Osteocyte (in vitro differentiated cells): ENCODE data around the gene TNFRSF8. TPM values are rescaled to one million over a fixed set of nuclear protein-coding genes. Genes with fewer than 3 reads are reported as not detected.
"Not testable (repeated sequence)": the region's sequence is repeated elsewhere in the genome, so short reads cannot be mapped to it uniquely, and the experiment has no call there.

Source experiments
- DNase-seq: peaks from one replicate; pipeline ENCODE4 v3.0.0; 2021; ENCODE audit warnings: mixed read lengths; ENCODE audit not compliant: unreplicated experiment; ENCODE audit errors: extremely low spot score
- H3K27ac Mint-ChIP-seq: one replicate; pipeline ENCODE4 v1.8.0; 2021; ENCODE audit warnings: mild to moderate bottlenecking, mixed read lengths; ENCODE audit not compliant: unreplicated experiment
- H3K27me3 Mint-ChIP-seq: one replicate; pipeline ENCODE4 v1.8.0; 2021; ENCODE audit warnings: mixed read lengths; ENCODE audit not compliant: unreplicated experiment
- H3K36me3 Mint-ChIP-seq: one replicate; pipeline ENCODE4 v1.8.0; 2021; ENCODE audit warnings: mixed read lengths; ENCODE audit not compliant: unreplicated experiment
- H3K4me1 Mint-ChIP-seq: one replicate; pipeline ENCODE4 v1.8.0; 2021; ENCODE audit warnings: mixed read lengths; ENCODE audit not compliant: unreplicated experiment
- H3K4me3 Mint-ChIP-seq: one replicate; pipeline ENCODE4 v1.8.0; 2021; ENCODE audit warnings: mild to moderate bottlenecking, moderate library complexity, mixed read lengths; ENCODE audit not compliant: unreplicated experiment
- H3K9me3 Mint-ChIP-seq: one replicate; pipeline ENCODE4 v1.8.0; 2021; ENCODE audit warnings: mixed read lengths; ENCODE audit not compliant: unreplicated experiment
- CTCF ChIP-seq: fragments of 200-600 bp; sonication (generic); IDR thresholded peaks from 2 replicates; pipeline ENCODE4 v1.5.0; 2021; ENCODE audit warnings: antibody characterized with exemption, mild to moderate bottlenecking, moderate library complexity
- total RNA-seq: library from RNA; stranded (reverse); gene quantifications from 2 replicates; pipeline ENCODE4 v1.2.1, GENCODE V29; 2021

TNFRSF8 gene
- total RNA-seq, 1 donor from 2014 or later = not detected

GRCh38 chr1:12039164-12039525 is 24.0 kb upstream of the TNFRSF8 start:
- H3K4me1 Mint-ChIP-seq = peaks cover 2% of the 10 kb centered on the region
- H3K4me3 Mint-ChIP-seq = no peak overlapping the region
- no peak overlapping the region for H3K27ac Mint-ChIP-seq
- no peaks in the 10 kb centered on the region for H3K36me3 Mint-ChIP-seq
- no peaks in the 10 kb centered on the region for H3K9me3 Mint-ChIP-seq
- no peaks in the 10 kb centered on the region for H3K27me3 Mint-ChIP-seq
- DNase-seq = no peak
- TF ChIP-seq CTCF = no peak

GRCh38 chr1:12039824-12040456 is 23.2 kb upstream of the TNFRSF8 start:
- not testable (repeated sequence) for H3K36me3 Mint-ChIP-seq, H3K4me3 Mint-ChIP-seq, H3K27me3 Mint-ChIP-seq

GRCh38 chr1:12040457-12041051 is 22.5 kb upstream of the TNFRSF8 start:
- DNase-seq = no peak
- Mint-ChIP-seq H3K27me3 (peaks cover 4% of the 10 kb centered on the region), H3K4me1 (peaks cover 5% of the 10 kb centered on the region), H3K9me3 (no peaks in the 10 kb centered on the region), H3K36me3 (no peaks in the 10 kb centered on the region), H3K4me3 (no peak overlapping the region), H3K27ac (no peak overlapping the region)
- no peak for TF ChIP-seq CTCF

More at GRCh38 chr1:12039824-12040456, 23.2 kb upstream of the TNFRSF8 start:
- not testable (repeated sequence) for DNase-seq, H3K4me1 Mint-ChIP-seq, H3K9me3 Mint-ChIP-seq, H3K27ac Mint-ChIP-seq

GRCh38 chr1:12044187-12044877 is 18.8 kb upstream of the TNFRSF8 start:
- not testable (repeated sequence) for DNase-seq, H3K4me3 Mint-ChIP-seq, H3K27ac Mint-ChIP-seq, H3K9me3 Mint-ChIP-seq, H3K36me3 Mint-ChIP-seq, H3K4me1 Mint-ChIP-seq
- H3K27me3 Mint-ChIP-seq = peaks cover 13% of the 10 kb centered on the region

- Mint-ChIP-seq H3K4me3 (no peak overlapping the region), H3K27ac (no peak overlapping the region)
- TF ChIP-seq CTCF = no peak
Measured at GRCh38 chr1:12046749-12047119, 16.4 kb upstream of the TNFRSF8 start.

More at GRCh38 chr1:12046749-12047119, 16.4 kb upstream of the TNFRSF8 start:
- Mint-ChIP-seq H3K9me3 (no peaks in the 10 kb centered on the region), H3K4me1 (peaks cover 6% of the 10 kb centered on the region), H3K36me3 (no peaks in the 10 kb centered on the region), H3K27me3 (peaks cover 13% of the 10 kb centered on the region)
- DNase-seq = no peak
